Measurements from ENCODE around the gene TNFRSF1A.

The TNFRSF1A gene

DNA sequence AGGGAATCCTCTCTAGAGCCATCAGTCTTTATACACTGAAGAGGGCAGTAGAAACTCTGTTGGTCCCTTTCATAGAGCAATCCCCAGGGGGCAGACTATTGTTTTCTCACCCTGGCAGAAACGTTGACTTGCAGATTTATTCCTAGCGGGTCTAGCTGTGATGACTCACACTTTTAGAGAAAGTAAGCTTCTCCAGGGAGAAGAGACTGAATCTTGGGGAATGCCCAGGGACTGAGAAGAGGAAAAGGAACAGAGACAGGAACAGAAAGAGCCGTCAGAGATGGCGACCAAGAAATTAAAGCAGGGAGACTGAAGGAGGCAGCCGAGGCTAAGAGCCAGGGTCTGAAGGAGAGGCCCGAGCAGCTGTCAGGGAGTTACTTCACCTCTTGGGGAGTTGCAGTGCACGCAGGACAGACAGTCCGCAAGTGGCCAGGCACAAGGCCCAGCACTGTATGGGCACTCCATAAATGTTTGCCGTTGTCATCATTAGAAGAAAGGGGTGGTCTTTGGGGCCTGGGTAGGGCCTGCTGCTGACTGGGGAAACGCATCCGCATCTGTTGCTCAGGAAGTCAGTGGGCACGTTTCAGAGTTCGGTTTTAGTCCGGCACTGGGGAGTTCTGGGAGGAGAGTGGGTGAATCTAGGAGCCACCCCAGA, 18.4 kb downstream of the TNFRSF1A start:
- DNase-seq, result peak; percentile 68

DNA sequence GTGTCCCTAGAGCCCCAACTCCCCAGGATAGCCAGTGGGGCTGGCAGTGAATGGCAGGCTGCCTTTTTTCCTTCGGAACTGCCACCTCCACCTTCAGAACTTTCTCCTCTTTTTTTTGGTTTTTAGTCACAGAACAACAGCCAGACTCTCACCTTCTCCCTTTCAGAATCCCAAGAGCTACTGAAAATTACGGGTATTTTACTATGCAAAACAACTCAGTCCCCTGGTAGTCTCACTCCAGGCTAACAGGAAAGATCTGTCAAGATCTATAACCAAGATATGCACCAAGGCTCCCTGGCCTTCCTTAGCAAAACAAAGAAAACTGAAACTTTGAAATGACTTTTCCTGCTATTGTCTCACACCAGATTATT, 18.9 kb downstream of the TNFRSF1A start:
- DNase-seq, result no peak

DNA sequence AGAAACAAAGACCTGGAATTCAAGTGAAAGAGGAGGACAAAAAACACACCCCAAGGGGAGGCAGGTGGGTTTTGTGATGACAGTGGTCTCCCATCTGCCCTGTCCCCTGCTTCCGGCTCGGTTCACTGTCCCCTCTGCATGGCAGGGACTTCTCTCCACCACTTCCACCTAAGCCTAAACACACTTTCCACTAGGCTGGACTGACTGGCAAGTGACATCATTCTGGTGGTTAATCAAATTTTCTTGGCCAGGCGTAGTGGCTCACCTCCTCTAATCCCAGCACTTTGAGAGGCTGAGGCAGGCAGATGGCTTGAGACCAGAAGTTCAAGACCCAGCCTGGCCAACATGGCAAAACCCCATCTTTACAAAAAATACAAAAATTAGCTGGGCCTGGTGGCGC, 19.5 kb downstream of the TNFRSF1A start:
- no peak for DNase-seq

DNA sequence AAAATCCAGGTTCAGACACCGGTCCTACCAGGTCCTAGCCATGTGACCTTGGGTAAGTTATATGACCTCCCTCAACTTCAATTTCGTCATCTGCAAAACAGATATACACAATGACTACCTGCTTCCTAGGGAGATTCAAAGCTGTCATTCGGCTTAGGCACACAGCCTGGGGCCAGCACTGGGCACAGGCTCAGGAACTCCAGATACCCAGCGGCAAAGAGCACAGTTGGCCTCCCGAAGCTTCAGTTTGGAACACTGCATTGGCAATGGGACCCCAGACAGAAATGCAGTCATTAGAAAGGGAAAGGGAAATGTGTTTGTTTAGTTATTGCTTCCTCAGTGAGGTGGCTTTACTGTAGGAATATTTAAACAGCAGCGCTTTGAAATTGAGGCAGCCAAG, 20.0 kb downstream of the TNFRSF1A start:
- no peak for DNase-seq

DNA sequence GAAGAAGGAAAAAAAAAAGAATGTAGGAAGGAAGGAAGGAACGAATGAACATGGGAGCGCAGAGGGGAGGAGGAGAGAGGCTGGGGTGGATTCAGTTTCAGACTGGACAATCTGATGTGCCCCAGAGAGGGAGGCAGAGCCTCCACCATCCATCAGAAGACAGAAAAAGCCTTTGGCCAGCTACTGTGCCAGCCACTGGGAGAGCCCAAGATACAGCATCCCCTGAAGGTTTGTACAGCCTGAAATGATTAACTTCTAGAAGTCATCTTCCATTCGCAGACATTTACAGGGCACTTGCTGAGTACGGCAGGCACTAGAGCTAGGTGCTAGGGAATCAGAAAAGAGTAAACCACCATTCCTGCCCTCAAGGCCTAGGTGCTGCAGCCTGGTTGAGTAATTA, 22.4 kb downstream of the TNFRSF1A start:
- DNase-seq, result no peak

DNA sequence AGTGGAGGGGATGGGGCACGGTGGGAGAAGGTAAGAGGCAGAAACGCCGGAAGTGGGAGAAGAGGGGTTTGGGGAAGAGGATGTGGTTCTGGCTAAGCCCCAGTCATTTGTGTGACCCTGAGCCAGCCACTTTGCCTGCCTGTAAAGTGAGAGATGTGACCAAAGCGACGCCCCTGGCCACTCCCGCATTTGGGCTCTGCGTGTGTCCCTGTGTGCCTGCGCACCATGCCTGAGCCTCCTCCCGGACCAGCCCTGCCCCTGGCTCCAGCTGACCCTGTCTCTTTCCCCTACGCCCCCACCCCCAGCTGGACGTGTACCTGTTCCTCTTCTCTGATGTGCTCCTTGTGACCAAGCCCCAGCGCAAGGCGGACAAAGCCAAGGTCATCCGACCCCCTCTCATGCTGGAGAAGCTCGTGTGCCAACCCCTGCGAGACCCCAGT, 23.4 kb downstream of the TNFRSF1A start:
- no peak for DNase-seq

DNA sequence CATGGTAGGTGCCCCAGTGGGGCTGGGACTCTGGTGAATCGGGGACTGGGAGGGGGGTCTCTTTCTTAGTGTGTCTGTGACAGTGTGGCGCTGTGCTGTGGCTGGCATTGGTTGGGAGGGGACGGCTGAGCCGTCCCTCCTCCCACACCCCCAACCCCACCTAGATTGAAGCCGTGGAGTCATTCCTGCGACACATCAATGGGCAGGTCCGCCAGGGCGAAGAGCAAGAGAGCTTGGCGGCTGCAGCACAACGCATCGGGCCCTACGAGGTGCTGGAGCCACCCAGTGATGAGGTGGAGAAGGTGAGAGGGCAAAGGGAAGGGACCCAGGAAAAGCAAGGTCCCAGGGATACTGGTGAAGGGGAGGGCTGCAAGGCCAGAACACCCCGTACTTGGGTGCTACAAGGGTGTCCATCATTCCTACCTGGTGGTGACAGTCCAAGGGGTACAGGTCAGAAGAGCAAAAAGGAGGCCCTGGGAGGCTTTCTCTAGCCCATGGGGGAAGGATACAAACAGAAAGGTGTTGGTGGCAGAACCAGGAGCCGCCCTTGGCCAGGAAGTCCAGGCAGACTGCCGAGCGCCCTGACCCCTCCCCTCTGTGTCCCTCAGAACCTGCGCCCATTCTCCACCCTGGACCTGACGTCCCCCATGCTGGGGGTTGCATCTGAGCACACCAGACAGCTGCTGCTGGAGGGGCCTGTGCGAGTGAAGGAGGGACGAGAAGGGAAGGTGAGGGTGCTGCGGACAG, 24.0 kb downstream of the TNFRSF1A start:
- no peak for DNase-seq

DNA sequence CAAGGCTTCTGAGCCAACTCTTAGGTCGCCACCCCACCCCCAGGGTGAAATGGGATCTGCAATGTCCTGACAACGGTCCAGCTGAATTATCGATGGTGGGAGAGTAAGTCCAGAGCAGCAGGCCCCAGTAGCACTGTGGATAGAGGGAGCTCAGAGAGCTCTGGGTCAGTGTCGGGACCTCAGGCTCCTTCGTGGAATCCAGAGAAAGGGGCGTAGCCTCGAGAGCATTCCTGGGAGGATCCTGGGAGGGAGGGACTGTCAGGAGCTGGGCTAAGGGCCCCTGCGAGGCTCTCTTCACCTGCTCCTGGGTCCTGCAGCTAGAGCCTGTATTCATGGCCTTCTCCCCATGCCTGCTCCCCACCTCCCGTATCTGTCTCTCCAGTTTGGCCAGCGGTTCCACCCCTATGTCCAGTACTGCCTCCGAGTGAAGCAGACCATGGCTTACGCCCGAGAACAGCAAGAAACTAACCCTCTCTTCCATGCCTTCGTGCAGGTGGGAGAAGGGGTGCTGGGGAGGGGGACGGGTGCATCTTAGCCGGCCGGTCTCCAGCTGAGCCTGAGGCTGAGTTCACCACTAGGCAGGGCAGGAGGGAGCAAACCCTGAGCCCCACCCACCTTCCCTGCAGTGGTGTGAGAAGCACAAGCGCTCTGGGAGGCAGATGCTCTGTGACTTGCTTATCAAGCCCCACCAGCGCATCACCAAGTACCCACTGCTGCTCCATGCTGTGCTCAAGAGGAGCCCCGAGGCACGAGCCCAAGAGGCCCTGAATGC, 24.8 kb downstream of the TNFRSF1A start:
- no peak for DNase-seq

DNA sequence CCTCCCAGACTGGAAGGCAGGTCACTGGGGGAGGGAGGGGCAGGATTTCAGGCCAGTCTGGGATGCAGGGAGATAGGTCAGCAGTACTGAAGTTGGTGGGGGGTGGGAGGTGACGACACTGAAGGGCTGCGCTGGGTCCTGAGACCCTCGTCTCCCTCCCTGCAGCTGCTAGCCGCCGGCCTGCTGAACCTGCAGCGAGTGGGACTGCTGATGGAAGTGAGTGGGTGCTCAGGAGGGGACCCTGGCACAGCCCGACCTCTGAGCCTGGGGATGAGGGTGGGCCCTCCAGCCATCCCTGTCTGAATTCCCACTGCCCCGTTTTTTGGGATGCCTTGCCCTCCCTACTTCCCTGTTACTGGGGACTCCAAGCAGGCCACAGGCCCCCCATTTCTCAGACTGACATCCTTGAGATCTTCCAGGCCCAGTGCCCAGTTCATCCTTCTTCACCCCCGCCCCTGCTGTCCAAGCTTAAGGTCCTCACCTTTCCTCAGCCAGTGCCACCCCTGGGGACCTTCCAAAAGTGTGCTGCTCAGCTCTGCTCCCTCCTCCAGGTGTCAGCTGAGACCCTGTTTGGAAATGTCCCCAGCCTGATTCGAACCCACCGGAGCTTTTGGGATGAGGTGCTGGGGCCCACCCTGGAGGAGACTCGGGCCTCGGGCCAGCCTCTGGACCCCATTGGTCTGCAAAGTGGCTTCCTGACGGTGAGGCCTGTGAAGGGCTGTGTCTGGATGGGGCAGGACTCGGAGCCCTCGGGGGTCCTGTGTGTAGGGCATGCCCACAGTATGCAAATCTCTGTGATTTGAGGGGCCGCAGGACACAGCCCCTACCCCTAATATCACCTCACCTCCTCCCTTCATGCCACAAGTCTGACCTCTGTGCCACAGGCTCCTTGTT, 25.9 kb downstream of the TNFRSF1A start:
- DNase-seq, result no peak

DNA sequence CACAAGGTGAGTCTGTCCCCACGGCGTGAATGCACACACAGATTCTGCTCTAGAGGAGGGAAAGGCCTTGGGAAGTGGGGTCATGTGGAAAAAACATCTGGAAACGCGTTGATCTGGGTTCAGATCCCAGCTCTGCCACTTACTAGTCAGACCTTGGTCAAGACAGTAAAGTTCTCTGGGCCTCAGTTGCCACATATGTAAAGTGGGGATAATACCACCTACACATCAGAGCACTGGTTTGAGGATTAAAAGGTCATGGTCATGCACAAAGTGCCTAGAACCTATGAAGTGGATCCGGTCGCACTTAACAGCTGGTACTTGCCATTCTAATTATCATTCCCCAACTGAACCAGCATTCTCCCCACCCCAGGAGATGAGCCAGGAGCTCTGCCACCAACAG, 26.7 kb downstream of the TNFRSF1A start:
- no peak for DNase-seq

DNA sequence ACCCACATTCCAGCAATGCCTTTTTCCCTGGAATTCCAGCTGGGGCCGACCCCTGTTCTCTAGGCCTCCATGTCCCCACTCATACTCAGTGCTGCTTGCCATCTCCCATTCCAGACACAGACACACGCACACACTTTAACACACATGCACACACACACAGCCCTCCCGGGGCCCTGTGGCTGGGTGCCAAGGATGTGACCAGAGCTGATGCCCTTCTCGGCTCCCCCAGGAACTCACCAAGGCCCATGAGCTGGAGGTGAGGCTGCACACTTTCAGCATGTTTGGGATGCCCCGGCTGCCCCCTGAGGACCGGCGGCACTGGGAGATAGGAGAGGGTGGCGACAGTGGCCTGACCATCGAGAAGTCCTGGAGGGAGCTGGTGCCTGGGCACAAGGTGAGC, 27.1 kb downstream of the TNFRSF1A start:
- no peak for DNase-seq

DNA sequence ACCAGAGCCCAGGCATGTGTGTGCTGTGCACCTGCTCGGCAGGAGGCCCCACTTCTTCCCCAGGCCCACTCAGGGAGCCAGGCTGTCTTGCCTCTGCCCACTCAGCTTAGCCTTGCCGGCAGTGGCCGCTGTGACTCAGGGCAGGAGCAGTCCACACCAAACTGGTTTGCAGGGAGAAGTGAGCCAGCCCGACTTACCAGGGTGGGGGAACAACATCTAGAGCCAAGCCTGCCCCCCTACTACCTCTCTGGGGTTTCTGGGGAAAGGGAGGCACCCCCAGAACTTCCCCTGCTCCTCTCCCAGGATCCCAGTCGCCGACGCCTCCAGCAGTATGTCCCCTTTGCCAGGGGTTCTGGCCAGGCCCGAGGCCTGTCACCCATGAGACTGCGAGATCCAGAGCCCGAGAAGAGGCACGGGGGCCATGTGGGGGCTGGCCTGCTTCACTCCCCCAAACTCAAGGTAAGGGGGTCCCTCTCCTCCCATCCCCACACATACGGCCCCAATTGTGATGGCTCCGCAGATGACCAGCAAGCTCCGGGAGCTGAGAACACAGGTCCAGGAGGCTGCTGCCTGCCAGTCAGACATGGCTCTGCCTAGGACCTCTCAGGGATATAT, 28.4 kb downstream of the TNFRSF1A start:
- DNase-seq, result no peak

DNA sequence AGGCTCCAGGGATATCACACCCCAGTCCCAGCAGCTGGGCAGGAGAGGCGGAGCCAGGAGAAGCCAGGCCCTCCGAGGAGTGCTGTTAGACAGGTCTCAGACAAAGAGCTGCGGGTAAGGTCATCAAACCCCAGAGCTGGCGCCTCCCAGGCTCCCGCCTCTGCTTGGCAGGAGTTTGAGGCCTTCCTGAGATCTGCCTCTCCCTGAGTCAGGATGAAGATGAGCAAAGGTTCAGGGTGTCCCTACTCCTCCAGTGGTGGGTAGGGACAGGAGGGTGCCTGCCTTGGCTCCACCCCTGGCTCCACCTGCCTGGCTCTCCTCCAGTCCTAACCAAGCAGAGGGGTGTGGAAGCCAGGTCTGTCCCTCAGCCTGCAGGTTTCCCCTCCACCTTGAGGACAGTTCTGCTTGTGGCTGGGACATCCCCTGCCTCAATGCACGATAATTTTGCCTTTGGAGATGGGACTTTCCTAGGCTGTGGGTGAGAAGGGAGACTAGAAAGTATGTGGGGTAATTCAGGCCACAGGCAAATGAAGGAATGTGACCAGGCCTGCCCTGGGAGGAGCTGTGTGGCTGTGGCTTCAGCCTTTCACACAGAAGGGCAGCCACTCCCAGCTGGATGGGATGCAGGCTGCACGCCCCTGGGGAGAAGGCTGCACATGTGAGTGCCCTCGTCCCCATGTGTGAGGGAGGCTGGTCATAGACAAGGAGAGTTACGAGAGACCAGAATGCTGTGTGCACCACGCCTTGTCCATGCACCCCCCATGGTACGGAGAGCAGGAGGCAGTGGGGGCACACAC, 29.1 kb downstream of the TNFRSF1A start:
- DNase-seq, result peak; percentile 14

DNA sequence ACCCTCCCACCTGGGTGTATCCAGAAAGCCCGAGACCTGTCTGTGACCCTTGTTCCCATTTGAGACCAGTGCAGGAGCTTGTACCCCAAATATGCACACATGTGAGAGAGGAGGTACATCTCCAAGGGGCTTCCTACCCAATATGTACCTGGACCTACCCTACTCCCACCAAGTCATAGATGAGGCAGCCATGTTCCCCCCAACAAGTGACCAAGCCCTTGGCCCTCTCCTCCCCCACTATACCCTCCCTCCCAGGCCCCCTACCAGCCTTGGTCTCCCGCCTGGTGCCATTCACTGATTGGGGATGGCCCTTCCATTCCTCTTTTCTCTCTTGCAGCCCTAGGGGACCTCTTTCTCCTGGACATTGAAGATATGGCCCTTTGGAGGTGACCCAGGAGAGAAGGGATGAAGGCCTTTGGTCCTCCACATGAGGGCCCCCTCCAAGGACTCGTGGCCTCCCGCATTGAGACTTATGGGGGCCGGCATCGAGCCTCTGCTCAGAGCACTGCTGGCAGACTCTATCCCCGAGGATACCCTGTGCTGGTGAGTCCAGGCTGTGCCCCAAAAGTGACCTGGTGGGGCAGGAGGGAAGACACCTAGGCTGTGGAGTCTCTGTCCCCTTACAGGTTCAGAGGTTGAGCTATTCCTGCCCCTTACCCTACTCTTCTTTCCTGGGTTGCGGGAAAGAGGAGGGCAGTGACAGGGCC, 29.9 kb downstream of the TNFRSF1A start:
- no peak for DNase-seq

DNA sequence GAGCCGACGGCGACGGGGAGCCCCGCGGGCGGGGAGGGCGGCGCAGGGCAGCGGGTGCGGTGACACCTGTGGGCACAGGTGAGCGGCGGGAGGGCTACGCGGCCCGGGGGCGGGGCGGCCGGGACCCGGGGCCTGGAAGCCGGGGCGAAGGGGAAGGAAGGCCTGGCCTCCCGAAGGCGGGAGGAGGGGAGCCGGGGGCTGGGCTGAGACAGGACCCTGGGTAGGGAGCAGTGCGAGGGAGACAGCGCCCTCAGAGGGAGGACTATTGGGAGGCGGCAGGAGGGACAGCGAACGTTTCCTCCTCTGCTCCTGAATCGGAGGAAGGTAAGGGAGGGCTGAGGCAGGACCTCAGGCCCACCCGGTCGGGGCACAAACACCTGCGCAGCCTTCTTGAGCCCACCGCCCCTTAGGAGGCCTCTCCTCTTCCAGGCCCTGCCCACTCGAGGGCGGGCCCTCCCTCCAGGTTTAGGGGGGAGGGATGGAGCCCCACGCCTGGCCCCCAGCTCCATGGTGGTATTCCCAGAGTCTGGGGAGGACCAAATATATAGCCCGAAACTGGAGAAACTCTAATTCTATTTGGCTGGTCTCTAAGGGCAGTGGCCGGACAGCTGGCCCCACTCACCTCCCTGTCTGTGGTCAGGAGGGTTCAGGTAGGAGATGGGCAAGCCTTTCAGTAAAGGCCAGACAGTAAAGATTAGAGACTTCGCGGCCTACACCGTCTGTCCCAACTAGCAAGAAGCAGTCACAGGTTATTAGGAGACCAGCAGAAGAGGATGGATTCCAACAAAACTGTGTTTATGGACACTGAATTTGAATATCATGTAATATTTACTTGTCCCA, 30.9 kb downstream of the TNFRSF1A start:
- no peak for DNase-seq

DNA sequence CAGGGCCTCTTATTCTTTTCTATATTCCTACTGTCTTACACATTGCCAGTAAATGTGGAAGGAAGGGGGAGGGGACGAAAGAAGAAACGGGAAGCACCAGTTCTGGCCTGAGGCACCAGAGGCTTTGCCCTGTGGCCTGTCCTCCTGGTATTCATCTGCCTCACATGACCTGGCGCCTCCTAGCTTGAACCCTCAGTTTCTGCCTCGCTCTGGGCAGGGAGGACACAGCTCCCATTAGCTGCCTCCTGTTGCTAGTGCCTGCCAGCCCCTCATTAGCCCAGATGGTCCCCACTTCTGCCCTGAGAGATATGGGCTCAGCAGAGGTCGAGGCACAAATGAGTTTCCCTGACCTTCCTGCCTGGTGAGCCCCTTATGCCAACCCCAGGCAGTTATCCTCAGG, 34.3 kb downstream of the TNFRSF1A start:
- DNase-seq, result no peak

DNA sequence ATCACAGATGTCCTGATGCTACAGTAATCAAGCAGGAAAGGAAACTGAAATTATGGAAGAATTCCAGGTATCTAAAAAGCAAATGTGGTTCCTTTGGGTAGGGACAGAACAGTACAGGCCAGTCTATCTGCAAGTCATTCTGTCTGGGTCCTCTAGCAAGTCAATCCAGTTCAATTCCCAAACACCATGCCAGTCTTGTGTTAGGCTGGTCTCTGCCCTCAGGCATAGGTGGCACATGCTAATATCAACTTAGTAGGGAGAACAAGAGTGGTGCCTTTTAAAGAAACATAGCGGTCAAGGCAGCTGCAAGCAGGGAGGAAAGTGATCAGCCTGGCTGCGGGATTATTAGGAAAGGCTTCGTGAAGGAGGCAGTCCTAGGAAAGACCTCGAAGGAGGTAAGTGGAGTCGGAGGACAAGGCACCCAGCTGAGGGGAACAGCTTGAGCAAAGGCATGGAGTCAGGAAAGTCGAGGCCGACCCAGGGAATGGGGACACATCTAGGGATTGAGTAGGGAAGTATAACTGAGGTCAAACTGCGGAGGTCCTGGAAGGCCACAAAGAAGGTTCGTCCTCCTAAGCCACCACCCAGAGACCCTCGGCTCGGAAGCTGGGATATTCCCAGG, 35.2 kb downstream of the TNFRSF1A start:
- no peak for DNase-seq

DNA sequence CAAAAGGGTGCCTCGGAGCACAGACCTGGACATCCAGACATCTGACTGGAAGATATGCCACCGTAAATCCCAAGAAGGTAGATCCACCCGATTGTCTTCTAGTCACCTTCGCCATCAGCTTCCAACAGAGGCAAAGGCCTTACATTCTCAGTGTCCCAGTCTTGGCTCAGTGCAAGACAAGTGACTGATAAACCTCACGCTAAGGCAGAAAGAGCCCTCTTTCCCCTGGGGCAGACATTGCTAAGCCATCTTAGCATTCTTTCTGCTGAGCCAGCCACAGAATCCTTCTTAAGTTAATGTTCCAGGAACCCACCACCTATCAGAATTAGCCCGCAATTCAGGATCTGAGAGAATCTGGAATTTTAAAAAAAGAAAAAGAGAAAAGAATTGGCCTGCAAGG, 35.7 kb downstream of the TNFRSF1A start:
- DNase-seq, result no peak

DNA sequence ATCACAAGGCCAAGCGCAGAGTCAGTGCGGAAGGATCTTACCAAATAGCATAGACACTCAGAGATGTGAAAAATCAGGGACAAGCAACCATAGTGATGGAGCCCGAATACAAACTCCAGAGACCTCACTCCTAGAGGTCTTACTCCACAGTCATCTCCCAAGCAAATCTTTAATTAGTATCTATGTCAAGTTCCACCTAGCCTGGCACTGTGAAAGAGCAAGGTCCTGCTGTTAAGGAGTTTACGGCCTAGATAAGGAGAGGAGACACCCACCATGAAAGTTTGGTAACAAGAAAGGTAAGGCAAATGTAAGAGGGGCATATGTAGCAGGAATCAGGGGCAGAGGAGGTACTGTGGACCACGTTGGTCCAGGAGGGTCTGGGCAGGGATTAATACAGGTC, 38.8 kb downstream of the TNFRSF1A start:
- DNase-seq, result no peak

DNA sequence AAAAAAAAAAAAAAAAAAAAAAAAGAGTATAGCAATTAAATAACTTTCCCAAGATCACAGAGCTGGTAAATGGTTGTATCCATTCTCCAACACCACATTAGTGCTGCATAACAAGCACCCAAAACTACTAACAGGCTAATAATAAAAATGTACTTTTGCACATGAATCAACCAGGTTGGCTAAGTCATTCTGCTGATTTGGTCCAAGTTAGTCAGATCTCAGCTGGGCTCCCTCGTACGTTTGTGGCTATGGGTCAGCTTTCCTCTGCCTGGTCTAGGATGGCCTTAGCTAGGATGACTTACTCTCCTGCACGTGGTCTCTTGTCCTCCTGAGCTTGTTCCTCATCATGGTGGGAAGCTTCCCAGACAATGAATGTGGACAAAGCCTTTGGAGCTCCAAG, 39.3 kb downstream of the TNFRSF1A start:
- no peak for DNase-seq

Data from activated CD4-positive, alpha-beta T cell treated with anti-CD3 and anti-CD28 coated beads, Interleukin-2, amount 50 U/mL, for 16 hours (primary cell).